Measurements from ENCODE around the gene KRT76.

DNA sequence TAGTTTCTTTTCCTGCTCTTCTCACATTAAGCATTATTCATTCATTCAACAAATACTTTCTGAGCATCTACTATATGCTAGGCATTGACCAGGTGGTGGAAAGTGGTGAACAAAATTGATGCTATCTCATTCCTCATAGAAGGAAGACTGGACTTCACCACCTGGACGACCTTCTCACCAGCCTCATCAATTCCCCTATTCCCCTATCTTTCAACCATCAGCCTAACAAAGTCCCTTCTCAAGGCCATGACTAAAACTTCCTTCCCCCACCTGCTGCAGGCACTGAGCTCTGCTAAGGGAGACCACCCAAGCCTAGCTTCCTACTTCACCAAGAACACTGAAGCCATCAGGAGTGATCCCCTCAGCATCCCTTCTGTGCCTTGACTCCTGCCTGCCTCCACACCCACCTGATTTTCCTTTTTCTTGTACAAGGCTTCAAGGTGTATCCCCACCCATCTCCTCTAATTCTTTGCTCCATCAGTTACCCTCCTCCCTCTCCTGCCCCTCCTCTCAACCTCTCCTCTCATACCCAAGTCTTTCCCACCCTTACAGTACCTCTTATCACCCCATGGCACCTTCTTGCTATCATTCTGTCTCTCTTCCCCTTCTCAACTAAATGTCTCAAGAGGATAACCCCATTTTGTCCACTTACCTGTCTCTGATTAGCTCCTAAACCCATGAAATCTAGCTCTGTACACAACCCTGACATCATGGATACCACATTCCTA lies 19.5 kb downstream of the KRT76 start:
- TF ChIP-seq TAF1 (IDR thresholded peaks at IDR 0.05; ENCODE audit: borderline replicate concordance, insufficient read depth, low read length), result no peak
- no peak for TF ChIP-seq POLR2AphosphoS5 (IDR thresholded peaks at IDR 0.05; ENCODE audit: low read depth, low read length)
